RWPE2 (cell line): Measurements from ENCODE around the gene NKD1.

Experiments
- ATAC-seq: fragments of 200-7000 bp; cut with Tn5 transposase; 3 replicates; pipeline ENCODE4 v1.9.1; 2021; ENCODE audit warnings: low read depth
- DNase-seq: peaks from one replicate; pipeline ENCODE4 v3.0.0-alpha.2; 2020; ENCODE audit warnings: low spot score
- H3K27ac ChIP-seq: fragments of 450-650 bp; 2 replicates; pipeline ENCODE4 v1.5.1; 2017; ENCODE audit warnings: mild to moderate bottlenecking; ENCODE audit not compliant: poor library complexity, severe bottlenecking
- H3K27me3 ChIP-seq: fragments of 250-450 bp; sonication (Bioruptor Pico); 2 replicates; pipeline ENCODE4 v1.5.1; 2021; ENCODE audit warnings: mild to moderate bottlenecking, moderate library complexity; ENCODE audit not compliant: insufficient read depth, poor library complexity, severe bottlenecking
- H3K36me3 ChIP-seq: fragments of 250-450 bp; sonication (Bioruptor Pico); 2 replicates; pipeline ENCODE4 v1.5.1; 2020; ENCODE audit warnings: low read depth, mild to moderate bottlenecking, moderate library complexity
- H3K4me1 ChIP-seq: fragments of 250-450 bp; sonication (Bioruptor Pico); 2 replicates; pipeline ENCODE4 v1.5.1; 2021; ENCODE audit warnings: mild to moderate bottlenecking, moderate library complexity; ENCODE audit not compliant: insufficient read depth, poor library complexity, severe bottlenecking
- H3K4me3 ChIP-seq: fragments of 250-450 bp; sonication (Bioruptor Pico); 2 replicates; pipeline ENCODE4 v1.5.1; 2021; ENCODE audit warnings: mild to moderate bottlenecking, moderate library complexity; ENCODE audit not compliant: severe bottlenecking
- H3K9me3 ChIP-seq: fragments of 250-450 bp; sonication (Bioruptor Pico); 2 replicates; pipeline ENCODE4 v1.5.1; 2021; ENCODE audit warnings: mild to moderate bottlenecking, moderate library complexity; ENCODE audit not compliant: severe bottlenecking
- CTCF ChIP-seq: fragments of 450-650 bp; IDR thresholded peaks from one replicate; pipeline ENCODE4 v1.5.1; 2017; ENCODE audit warnings: mild to moderate bottlenecking, moderate library complexity; ENCODE audit not compliant: poor library complexity, severe bottlenecking

NKD1 gene

GRCh38 chr16:50520451-50521245 lies 27.5 kb upstream of the NKD1 start:
- Histone ChIP-seq H3K27me3 (no peaks in the 10 kb centered on the region), H3K4me1 (no peaks in the 10 kb centered on the region), H3K27ac (no peak overlapping the region), H3K36me3 (no peaks in the 10 kb centered on the region), H3K9me3 (peaks cover 4% of the 10 kb centered on the region), H3K4me3 (no peak overlapping the region)
- TF ChIP-seq CTCF, result no peak
- no peak for ATAC-seq
- no peak for DNase-seq

GRCh38 chr16:50521246-50521900 lies 26.8 kb upstream of the NKD1 start:
- H3K27ac ChIP-seq, result no peak overlapping the region

GRCh38 chr16:50522324-50522723 lies 25.9 kb upstream of the NKD1 start:
- Histone ChIP-seq H3K27me3 (no peaks in the 10 kb centered on the region), H3K4me1 (no peaks in the 10 kb centered on the region), H3K4me3 (no peak overlapping the region), H3K9me3 (peaks cover 1% of the 10 kb centered on the region), H3K27ac (no peak overlapping the region), H3K36me3 (no peaks in the 10 kb centered on the region)
- ATAC-seq (no peak), DNase-seq (no peak)
- no peak for TF ChIP-seq CTCF

More at GRCh38 chr16:50521246-50521900, 26.8 kb upstream of the NKD1 start:
- no peak for ATAC-seq
- no peak for DNase-seq
- no peaks in the 10 kb centered on the region for H3K27me3 ChIP-seq
- peaks cover 4% of the 10 kb centered on the region for H3K9me3 ChIP-seq
- no peak for TF ChIP-seq CTCF
- H3K36me3 ChIP-seq, result no peaks in the 10 kb centered on the region
- no peaks in the 10 kb centered on the region for H3K4me1 ChIP-seq
- no peak overlapping the region for H3K4me3 ChIP-seq

GRCh38 chr16:50523710-50524109 lies 24.5 kb upstream of the NKD1 start:
- ATAC-seq, result no peak
- no peak overlapping the region for H3K4me3 ChIP-seq
- no peak for TF ChIP-seq CTCF

GRCh38 chr16:50525262-50525661 lies 22.9 kb upstream of the NKD1 start:
- Histone ChIP-seq H3K4me3 (no peak overlapping the region), H3K4me1 (peaks cover 1% of the 10 kb centered on the region), H3K9me3 (peaks cover 6% of the 10 kb centered on the region), H3K27me3 (no peaks in the 10 kb centered on the region), H3K27ac (no peak overlapping the region), H3K36me3 (no peaks in the 10 kb centered on the region)
- no peak for ATAC-seq
- TF ChIP-seq CTCF, result no peak
- DNase-seq, result no peak

More at GRCh38 chr16:50523710-50524109, 24.5 kb upstream of the NKD1 start:
- Histone ChIP-seq H3K36me3 (no peaks in the 10 kb centered on the region), H3K9me3 (no peaks in the 10 kb centered on the region), H3K27ac (no peak overlapping the region), H3K27me3 (no peaks in the 10 kb centered on the region), H3K4me1 (no peaks in the 10 kb centered on the region)
- DNase-seq, result no peak
